H9 (cell line): ENCODE data around the gene USP8. TPM values are rescaled to one million over a fixed set of nuclear protein-coding genes. Genes with fewer than 3 reads are reported as not detected.

Experiments used
- DNase-seq: peaks from one replicate; pipeline ENCODE4 v3.0.0-alpha.2; 2017
- H2AFZ ChIP-seq: one replicate; pipeline ENCODE4 v1.6.1; 2013; ENCODE audit warnings: mild to moderate bottlenecking, low read length, control low read depth, moderate library complexity
- H2AK5ac ChIP-seq: 2 replicates; pipeline ENCODE4 v1.6.1; 2013; ENCODE audit warnings: low read length, control low read depth, mixed read lengths; ENCODE audit not compliant: insufficient read length
- H2BK120ac ChIP-seq: one replicate; pipeline ENCODE4 v1.6.1; 2013; ENCODE audit warnings: low read depth, mild to moderate bottlenecking, low read length, control low read depth, inconsistent platforms; ENCODE audit not compliant: poor library complexity, severe bottlenecking
- H2BK12ac ChIP-seq: 2 replicates; pipeline ENCODE4 v1.6.1; 2013; ENCODE audit warnings: low read length, control low read depth, mixed read lengths, low read depth; ENCODE audit not compliant: insufficient read length
- H2BK15ac ChIP-seq: 2 replicates; pipeline ENCODE4 v1.6.1; 2013; ENCODE audit warnings: low read depth, low read length, control low read depth
- H2BK20ac ChIP-seq: one replicate; pipeline ENCODE4 v1.6.1; 2013; ENCODE audit warnings: low read depth, mild to moderate bottlenecking, low read length, control low read depth, inconsistent platforms; ENCODE audit not compliant: poor library complexity, severe bottlenecking
- H2BK5ac ChIP-seq: 2 replicates; pipeline ENCODE4 v1.6.1; 2013; ENCODE audit warnings: low read length, control low read depth, mixed read lengths; ENCODE audit not compliant: insufficient read length
- H3K14ac ChIP-seq: 2 replicates; pipeline ENCODE4 v1.6.1; 2013; ENCODE audit warnings: low read length, control low read depth; ENCODE audit not compliant: insufficient read depth
- H3K18ac ChIP-seq: 2 replicates; pipeline ENCODE4 v1.6.1; 2013; ENCODE audit warnings: low read depth, mild to moderate bottlenecking, mixed read lengths, low read length, control low read depth; ENCODE audit not compliant: insufficient read length
- H3K23ac ChIP-seq: 2 replicates; pipeline ENCODE4 v1.6.1; 2013; ENCODE audit warnings: low read length, control low read depth, mixed read lengths, low read depth; ENCODE audit not compliant: insufficient read length
- H3K23me2 ChIP-seq: 2 replicates; pipeline ENCODE4 v1.6.1; 2013; ENCODE audit warnings: low read depth, mild to moderate bottlenecking, mixed read lengths, low read length, control low read depth; ENCODE audit not compliant: insufficient read length, poor library complexity, severe bottlenecking
- H3K27ac ChIP-seq: 2 replicates; pipeline ENCODE4 v1.5.1; 2013; ENCODE audit warnings: low read length, control low read depth, mixed read lengths, low read depth; ENCODE audit not compliant: insufficient read length
- H3K27me3 ChIP-seq: 2 replicates; pipeline ENCODE4 v1.6.1; 2013; ENCODE audit warnings: low read length, control low read depth, inconsistent platforms; ENCODE audit not compliant: insufficient read depth
- H3K4ac ChIP-seq: 2 replicates; pipeline ENCODE4 v1.6.1; 2013; ENCODE audit warnings: low read depth, mild to moderate bottlenecking, control low read depth, inconsistent platforms, low read length, moderate library complexity
- H3K4me1 ChIP-seq: 2 replicates; pipeline ENCODE4 v1.6.1; 2013; ENCODE audit warnings: low read length, control low read depth, inconsistent platforms; ENCODE audit not compliant: insufficient read depth
- H3K4me2 ChIP-seq: 2 replicates; pipeline ENCODE4 v1.6.1; 2013; ENCODE audit warnings: low read length, control low read depth, mixed read lengths; ENCODE audit not compliant: insufficient read length, insufficient read depth
- H3K56ac ChIP-seq: 2 replicates; pipeline ENCODE4 v1.6.1; 2013; ENCODE audit warnings: low read depth, mild to moderate bottlenecking, mixed read lengths, low read length, control low read depth; ENCODE audit not compliant: insufficient read length
- H3K79me1 ChIP-seq: 2 replicates; pipeline ENCODE4 v1.6.1; 2013; ENCODE audit warnings: low read depth, mild to moderate bottlenecking, moderate library complexity, low read length, control low read depth, inconsistent platforms; ENCODE audit not compliant: insufficient read depth, poor library complexity, severe bottlenecking
- H3K79me2 ChIP-seq: 2 replicates; pipeline ENCODE4 v1.6.1; 2013; ENCODE audit warnings: low read length, control low read depth, inconsistent platforms; ENCODE audit not compliant: insufficient read depth
- H3K9ac ChIP-seq: 2 replicates; pipeline ENCODE4 v1.6.1; 2013; ENCODE audit warnings: low read length, control low read depth, mixed read lengths; ENCODE audit not compliant: insufficient read length; ENCODE audit errors: extremely low read depth
- H3K9me3 ChIP-seq: one replicate; pipeline ENCODE4 v1.6.1; 2013; ENCODE audit warnings: low read depth, low read length, inconsistent platforms; ENCODE audit not compliant: control insufficient read depth
- H3T11ph ChIP-seq: one replicate; pipeline ENCODE4 v1.6.1; 2013; ENCODE audit warnings: mild to moderate bottlenecking, low read length, control low read depth, inconsistent platforms
- H4K20me1 ChIP-seq: one replicate; pipeline ENCODE4 v1.6.1; 2013; ENCODE audit not compliant: control insufficient read depth, insufficient read length, insufficient read depth
- H4K5ac ChIP-seq: 2 replicates; pipeline ENCODE4 v1.6.1; 2013; ENCODE audit warnings: low read depth, mild to moderate bottlenecking, mixed read lengths, low read length, control low read depth; ENCODE audit not compliant: insufficient read length
- H4K8ac ChIP-seq: replicated peaks from 2 replicates; pipeline ENCODE4 v1.6.1; 2013; ENCODE audit warnings: low read length, control low read depth, mixed read lengths, low read depth; ENCODE audit not compliant: insufficient read length
- H4K91ac ChIP-seq: 2 replicates; pipeline ENCODE4 v1.6.1; 2013; ENCODE audit warnings: low read depth, mild to moderate bottlenecking, moderate library complexity, mixed read lengths, low read length, control low read depth; ENCODE audit not compliant: insufficient read length
- H3K27ac Mint-ChIP-seq, 3 experiments: 2 replicates in 2 of 3; 3 replicates in 1 of 3; pipeline ENCODE4 v1.8.0; 2020 to 2021; ENCODE audit warnings: mixed read lengths in 3 of 3, mild to moderate bottlenecking in 1 of 3, moderate library complexity in 1 of 3
- H3K27me3 Mint-ChIP-seq: 2 replicates; pipeline ENCODE4 v1.8.0; 2021; ENCODE audit warnings: low read depth, mild to moderate bottlenecking, moderate library complexity, mixed read lengths
- H3K36me3 Mint-ChIP-seq, 3 experiments: 2 replicates in 2 of 3; 3 replicates in 1 of 3; pipeline ENCODE4 v1.8.0; 2020 to 2021; ENCODE audit warnings: low read depth in 3 of 3, mixed read lengths in 3 of 3; ENCODE audit not compliant: insufficient read depth in 1 of 3
- H3K4me1 Mint-ChIP-seq, 2 experiments: 2 replicates each; pipeline ENCODE4 v1.8.0; 2020; ENCODE audit warnings: mixed read lengths in 2 of 2
- H3K4me3 Mint-ChIP-seq, 2 experiments: 2 replicates in 1 of 2; 3 replicates in 1 of 2; pipeline ENCODE4 v1.8.0; 2020 to 2021; ENCODE audit warnings: mild to moderate bottlenecking in 2 of 2, mixed read lengths in 2 of 2, moderate library complexity in 1 of 2
- H3K9me3 Mint-ChIP-seq, 2 experiments: 2 replicates in 1 of 2; 3 replicates in 1 of 2; pipeline ENCODE4 v1.8.0; 2020; ENCODE audit warnings: mild to moderate bottlenecking in 2 of 2, mixed read lengths in 2 of 2, moderate library complexity in 1 of 2
- WGBS: extraction: QIAGEN DNeasy Blood & Tissue Kit; methylation state at CpG from one replicate; pipeline ENCODE4 v1.1.7; 2013; ENCODE audit warnings: missing lambda C conversion rate, low lambda C conversion rate, mixed read lengths; ENCODE audit not compliant: insufficient read length; ENCODE audit errors: extremely low coverage; 5-methylcytosine and 5-hydroxymethylcytosine counted together
- total RNA-seq: library from RNA; stranded (reverse); gene quantifications from 2 replicates; pipeline ENCODE4 v1.2.1, GENCODE V29; 2021
- TF ChIP-seq, protein P1 (sequence below): fragments of 200-600 bp; sonication (generic); conservative IDR thresholded peaks from 3 replicates; pipeline ENCODE4 v1.8.0; 2021; ENCODE audit warnings: antibody characterized with exemption, mild to moderate bottlenecking

Gene USP8
- total RNA-seq, 1 experiment from 2014 or later: 67.1 TPM

DNA sequence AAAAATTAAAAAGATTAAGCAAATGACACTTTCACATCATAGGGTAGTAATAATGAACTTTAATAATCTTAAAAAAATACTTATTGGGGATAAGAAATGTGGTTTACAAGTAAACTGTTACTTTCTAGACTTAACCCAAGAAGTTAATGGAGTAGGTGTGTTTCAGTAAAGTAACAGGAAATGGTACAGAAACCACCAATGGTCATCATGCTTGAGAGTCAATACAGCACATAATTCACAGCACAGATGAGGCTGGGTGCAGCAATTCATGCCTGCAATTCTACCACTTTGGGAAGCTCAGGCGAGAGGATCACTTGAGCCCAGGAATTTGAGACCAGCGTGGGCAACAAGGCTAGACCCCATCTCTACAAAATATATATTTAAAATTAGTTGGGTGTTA is 133.8 kb downstream of the USP8 start:
- Mint-ChIP-seq H3K9me3 (no peaks in the 10 kb centered on the region), H3K36me3 (peaks cover 2 to 24% (median 10%) of the 10 kb centered on the region in 3 experiments; a peak in 5 of 7 replicates), H3K27ac (no peak overlapping the region)

More for the DNA sequence above, 133.8 kb downstream of the USP8 start:
- Histone ChIP-seq H2BK120ac (no peak overlapping the region), H3K79me1 (no peaks in the 10 kb centered on the region), H2BK20ac (no peak overlapping the region), H3T11ph (no peak overlapping the region), H2AK5ac (no peak overlapping the region), H4K8ac (no peak overlapping the region), H3K27ac (no peak overlapping the region), H3K9me3 (no peaks in the 10 kb centered on the region), H3K14ac (no peak overlapping the region), H3K4me1 (no peaks in the 10 kb centered on the region), H2AFZ (no peak overlapping the region), H3K4ac (no peak overlapping the region), H3K9ac (no peak overlapping the region), H3K18ac (no peak overlapping the region), H3K27me3 (no peaks in the 10 kb centered on the region), H3K23me2 (no peaks in the 10 kb centered on the region), H4K5ac (no peak overlapping the region), H4K20me1 (no peaks in the 10 kb centered on the region), H2BK12ac (no peak overlapping the region), H3K79me2 (no peaks in the 10 kb centered on the region), H2BK5ac (no peak overlapping the region), H4K91ac (no peak overlapping the region), H2BK15ac (no peak overlapping the region), H3K4me2 (no peak overlapping the region), H3K23ac (no peak overlapping the region), H3K56ac (no peak overlapping the region)
- H3K4me3 Mint-ChIP-seq: no peak overlapping the region
- TF ChIP-seq, protein P1, sequence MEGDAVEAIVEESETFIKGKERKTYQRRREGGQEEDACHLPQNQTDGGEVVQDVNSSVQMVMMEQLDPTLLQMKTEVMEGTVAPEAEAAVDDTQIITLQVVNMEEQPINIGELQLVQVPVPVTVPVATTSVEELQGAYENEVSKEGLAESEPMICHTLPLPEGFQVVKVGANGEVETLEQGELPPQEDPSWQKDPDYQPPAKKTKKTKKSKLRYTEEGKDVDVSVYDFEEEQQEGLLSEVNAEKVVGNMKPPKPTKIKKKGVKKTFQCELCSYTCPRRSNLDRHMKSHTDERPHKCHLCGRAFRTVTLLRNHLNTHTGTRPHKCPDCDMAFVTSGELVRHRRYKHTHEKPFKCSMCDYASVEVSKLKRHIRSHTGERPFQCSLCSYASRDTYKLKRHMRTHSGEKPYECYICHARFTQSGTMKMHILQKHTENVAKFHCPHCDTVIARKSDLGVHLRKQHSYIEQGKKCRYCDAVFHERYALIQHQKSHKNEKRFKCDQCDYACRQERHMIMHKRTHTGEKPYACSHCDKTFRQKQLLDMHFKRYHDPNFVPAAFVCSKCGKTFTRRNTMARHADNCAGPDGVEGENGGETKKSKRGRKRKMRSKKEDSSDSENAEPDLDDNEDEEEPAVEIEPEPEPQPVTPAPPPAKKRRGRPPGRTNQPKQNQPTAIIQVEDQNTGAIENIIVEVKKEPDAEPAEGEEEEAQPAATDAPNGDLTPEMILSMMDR: no peak
- DNase-seq: no peak
- no peaks in the 10 kb centered on the region for H3K27me3 Mint-ChIP-seq
- H3K4me1 Mint-ChIP-seq: no peaks in the 10 kb centered on the region
- no CpG with 5 or more reads among the region's 2 CpGs for WGBS
